PC-3 (cell line): Measurements from ENCODE around the gene PHF21B.

Source experiments
- EZH2 ChIP-seq: fragments of 300-600 bp; sonication (generic); IDR thresholded peaks from one replicate; pipeline ENCODE4 v1.6.1; 2017; ENCODE audit warnings: antibody characterized with exemption, mild to moderate bottlenecking, low read length; ENCODE audit not compliant: unreplicated experiment
- EZH2phosphoT487 ChIP-seq: fragments of 300-600 bp; sonication (generic); IDR thresholded peaks from 2 replicates; pipeline ENCODE4 v1.6.1; 2018; ENCODE audit warnings: mild to moderate bottlenecking, antibody characterized with exemption, low read length, borderline replicate concordance
- TF ChIP-seq, protein P1 (sequence below): fragments of 300-600 bp; sonication (generic); conservative IDR thresholded peaks from 2 replicates; pipeline ENCODE4 v1.5.1; 2017; ENCODE audit warnings: antibody characterized with exemption, low read depth, mild to moderate bottlenecking, low read length

DNA sequence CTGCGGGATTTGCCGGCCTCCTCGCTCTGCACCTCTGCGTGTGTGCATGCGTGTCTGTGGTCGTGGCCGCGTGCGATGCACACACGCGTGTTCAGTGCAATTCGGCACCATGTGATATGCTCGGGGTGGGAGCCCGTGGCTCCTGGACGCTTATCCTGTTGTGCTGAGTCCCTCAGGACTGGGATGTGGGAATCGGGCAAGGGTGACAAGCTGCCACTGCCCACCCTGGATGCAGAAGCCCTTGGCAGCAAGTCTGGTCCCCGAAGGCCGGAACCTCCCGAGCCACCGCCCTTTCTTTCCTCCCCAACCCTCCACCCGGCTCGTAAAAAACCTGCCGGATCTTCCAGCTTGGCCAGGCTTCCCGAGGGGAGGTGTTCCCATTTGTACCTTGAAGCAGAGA lies 128.2 kb downstream of the PHF21B start:
- TF ChIP-seq, protein P1, sequence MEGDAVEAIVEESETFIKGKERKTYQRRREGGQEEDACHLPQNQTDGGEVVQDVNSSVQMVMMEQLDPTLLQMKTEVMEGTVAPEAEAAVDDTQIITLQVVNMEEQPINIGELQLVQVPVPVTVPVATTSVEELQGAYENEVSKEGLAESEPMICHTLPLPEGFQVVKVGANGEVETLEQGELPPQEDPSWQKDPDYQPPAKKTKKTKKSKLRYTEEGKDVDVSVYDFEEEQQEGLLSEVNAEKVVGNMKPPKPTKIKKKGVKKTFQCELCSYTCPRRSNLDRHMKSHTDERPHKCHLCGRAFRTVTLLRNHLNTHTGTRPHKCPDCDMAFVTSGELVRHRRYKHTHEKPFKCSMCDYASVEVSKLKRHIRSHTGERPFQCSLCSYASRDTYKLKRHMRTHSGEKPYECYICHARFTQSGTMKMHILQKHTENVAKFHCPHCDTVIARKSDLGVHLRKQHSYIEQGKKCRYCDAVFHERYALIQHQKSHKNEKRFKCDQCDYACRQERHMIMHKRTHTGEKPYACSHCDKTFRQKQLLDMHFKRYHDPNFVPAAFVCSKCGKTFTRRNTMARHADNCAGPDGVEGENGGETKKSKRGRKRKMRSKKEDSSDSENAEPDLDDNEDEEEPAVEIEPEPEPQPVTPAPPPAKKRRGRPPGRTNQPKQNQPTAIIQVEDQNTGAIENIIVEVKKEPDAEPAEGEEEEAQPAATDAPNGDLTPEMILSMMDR: no peak
- TF ChIP-seq EZH2 (no peak), EZH2phosphoT487 (no peak)
